GM12873 (cell line): ENCODE data around the gene TPK1.

Experiments
- CTCF ChIP-seq: IDR thresholded peaks from 2 replicates; pipeline ENCODE4 v1.5.1; 2012; ENCODE audit warnings: low read depth, mild to moderate bottlenecking, moderate library complexity, low read length, control low read depth; ENCODE audit not compliant: insufficient read depth; ENCODE audit errors: missing control alignments

TPK1 gene

GRCh38 chr7:144403102-144403501 lies 432.8 kb downstream of the TPK1 start:
- TF ChIP-seq CTCF = no peak
